ENCODE results near the gene MOSPD3.

Gene MOSPD3

GRCh38 chr7:100575746-100576383, 36.5 kb upstream of the MOSPD3 start:
- DNase-seq, result no peak

- no peak for DNase-seq
These were observed 35.9 kb upstream of the MOSPD3 start for GRCh38 chr7:100576384-100576993.

GRCh38 chr7:100577103-100577502, 35.2 kb upstream of the MOSPD3 start:
- no peak for DNase-seq

- no peak for DNase-seq
These were observed 34.8 kb upstream of the MOSPD3 start for GRCh38 chr7:100577507-100577906.

GRCh38 chr7:100578246-100579183, 33.8 kb upstream of the MOSPD3 start:
- no peak for DNase-seq

- no peak for DNase-seq
These were observed 31.7 kb upstream of the MOSPD3 start for GRCh38 chr7:100580466-100581283.

GRCh38 chr7:100582041-100582579, 30.2 kb upstream of the MOSPD3 start:
- DNase-seq, result no peak

- DNase-seq, result no peak
These were observed 29.7 kb upstream of the MOSPD3 start for GRCh38 chr7:100582650-100583049.

- DNase-seq, result peak; percentile 22
These were observed 28.9 kb upstream of the MOSPD3 start for GRCh38 chr7:100583132-100584053.

GRCh38 chr7:100584054-100584682, 28.2 kb upstream of the MOSPD3 start:
- no peak for DNase-seq

GRCh38 chr7:100584683-100585510, 27.4 kb upstream of the MOSPD3 start:
- DNase-seq, result peak; percentile 55

- DNase-seq, result no peak
These were observed 26.7 kb upstream of the MOSPD3 start, which contains the start of gene LRCH4 for GRCh38 chr7:100585511-100586265. LRCH4 (minus strand) TSS chr7:100586129; CDS start chr7:100586100, 29 bp downstream.

GRCh38 chr7:100586266-100587025, 25.9 kb upstream of the MOSPD3 start, which contains the start of gene FBXO24:
FBXO24 (plus strand) TSS chr7:100586328; CDS start chr7:100586626, 298 bp downstream.
- peak; percentile 100 for DNase-seq

GRCh38 chr7:100588438-100588837, 23.9 kb upstream of the MOSPD3 start:
- peak; percentile 22 for DNase-seq

- DNase-seq, result no peak
These were observed 22.9 kb upstream of the MOSPD3 start for GRCh38 chr7:100589341-100589947.

GRCh38 chr7:100590077-100590737, 22.1 kb upstream of the MOSPD3 start:
- no peak for DNase-seq

- no peak for DNase-seq
These were observed 20.7 kb upstream of the MOSPD3 start for GRCh38 chr7:100591596-100591995.
